ENCODE data around the gene KIF26A.

The KIF26A gene

DNA sequence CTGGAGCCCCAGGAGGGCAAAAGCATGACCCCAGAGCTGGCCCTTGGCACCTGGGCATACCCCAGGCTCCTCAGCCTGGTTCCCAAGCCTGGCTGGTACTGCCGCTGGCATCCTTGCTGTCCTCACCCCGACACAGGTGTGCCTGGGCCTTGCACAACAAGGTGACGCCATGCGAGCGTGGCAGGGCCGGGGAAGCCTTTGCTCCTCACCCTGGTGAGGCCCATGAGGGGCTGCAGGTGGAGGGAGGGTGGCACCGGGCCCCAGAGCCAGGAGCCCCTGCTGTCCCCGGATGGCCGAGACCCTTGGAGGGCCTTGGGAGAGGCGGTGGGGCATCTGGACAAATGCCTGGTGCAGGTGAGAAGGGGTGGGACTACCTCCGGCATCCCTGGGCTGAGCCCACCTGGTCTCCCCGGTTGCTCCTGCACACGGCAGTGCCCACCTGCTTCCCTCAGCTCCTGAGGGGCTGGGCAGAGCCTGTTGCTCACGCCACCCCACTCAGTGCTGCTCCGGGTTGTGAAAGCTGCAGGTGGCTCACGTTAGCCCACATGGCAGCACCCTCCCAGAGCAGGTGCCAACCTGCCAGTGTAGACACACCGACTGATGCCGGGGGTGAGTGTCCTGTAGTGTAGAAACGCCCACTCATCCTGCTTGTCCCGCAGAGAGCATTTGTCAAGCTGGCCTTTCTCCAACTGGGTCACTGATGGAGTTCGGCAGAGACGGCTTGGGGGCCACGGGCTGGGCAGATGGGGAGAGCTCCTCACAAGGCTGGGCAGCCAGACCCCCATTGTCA lies 24.6 kb upstream of the KIF26A start:
- DNase-seq (ENCODE audit: low spot score): no peak

DNA sequence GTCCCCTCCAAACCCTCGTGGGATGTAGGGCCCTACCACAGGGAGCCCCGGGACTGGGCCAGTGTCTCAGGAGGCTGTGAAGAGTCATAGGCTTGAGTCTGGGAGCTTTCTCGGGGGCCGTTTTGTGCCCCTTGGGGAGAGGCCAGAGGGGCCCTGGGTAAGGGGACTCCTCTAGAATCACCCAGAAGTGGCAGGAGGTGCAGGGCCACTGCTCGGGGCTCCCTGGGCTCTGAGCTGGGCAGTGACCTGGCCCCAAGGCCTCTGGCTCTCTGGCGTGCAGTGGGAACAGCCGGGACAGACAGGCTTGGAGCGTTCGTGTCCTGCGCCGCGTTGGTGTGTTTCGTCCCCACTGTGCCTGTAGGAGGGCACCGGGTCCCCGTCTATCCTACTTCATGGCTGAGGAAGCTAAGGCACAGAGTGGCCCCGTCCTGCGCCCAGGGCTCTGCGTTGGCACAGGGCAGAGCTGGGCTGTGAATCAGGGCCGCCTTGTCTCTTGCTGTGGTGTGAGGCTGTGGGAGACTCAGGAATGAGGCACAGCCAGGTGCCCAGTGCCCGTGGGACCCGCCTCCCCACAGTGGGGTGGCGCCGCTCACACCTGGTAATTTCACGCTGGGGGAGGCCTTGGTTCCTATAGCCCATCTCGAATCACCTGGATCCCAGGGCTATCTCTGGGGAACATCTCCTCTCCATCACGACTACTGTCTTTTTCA lies 23.8 kb upstream of the KIF26A start:
- no peak for DNase-seq (ENCODE audit: low spot score)

DNA sequence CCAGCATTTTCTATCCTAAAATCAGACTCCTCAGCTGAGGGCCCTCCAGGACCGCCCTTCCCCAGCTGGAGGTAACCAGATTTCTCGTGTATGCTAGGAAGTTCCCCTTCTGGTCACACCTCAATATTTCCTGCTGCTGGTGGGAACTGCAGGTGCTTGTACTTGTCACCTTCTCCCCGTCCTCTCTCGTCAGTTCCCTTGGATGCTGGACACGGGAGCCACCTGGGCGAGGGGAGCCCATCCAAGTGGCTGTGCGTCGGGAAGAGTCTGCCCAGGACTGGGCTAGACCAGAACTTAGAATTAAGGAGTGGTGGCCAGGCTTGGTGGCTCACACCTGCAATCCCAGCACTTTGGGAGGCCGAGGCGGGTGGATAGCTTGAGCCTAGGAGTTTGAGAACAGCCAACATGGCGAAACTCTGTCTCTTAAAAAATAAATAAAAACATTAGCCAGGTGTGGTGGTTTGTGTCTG lies 23.2 kb upstream of the KIF26A start:
- no peak for DNase-seq (ENCODE audit: low spot score)

DNA sequence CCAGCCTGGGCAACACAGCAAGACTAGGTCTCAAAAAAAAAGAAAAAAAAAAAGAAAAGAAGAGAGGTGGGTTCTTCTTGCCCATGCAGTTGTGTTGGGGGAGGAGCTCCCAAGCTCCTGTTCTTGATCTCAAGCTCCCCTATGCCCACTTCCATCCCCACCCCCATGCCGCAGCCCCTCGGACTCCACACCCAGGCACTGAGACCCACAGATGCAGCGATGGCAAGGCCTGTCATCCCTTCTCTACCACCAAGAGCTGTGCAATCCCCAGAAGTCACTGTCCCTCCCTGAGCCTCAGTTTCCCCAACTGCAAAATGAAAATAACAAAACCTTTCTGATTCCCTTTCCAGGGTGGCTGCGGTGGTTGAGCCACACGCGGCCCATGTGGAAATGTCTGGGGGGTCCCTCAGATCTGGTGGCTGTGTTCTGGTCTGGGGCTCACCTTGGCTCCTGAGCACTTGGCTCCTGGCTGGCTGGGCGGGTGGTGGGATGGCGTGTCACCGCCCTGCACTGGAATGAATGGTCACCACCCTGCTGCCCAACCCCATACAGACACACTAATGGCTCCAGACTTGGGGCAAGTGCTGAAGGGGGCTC lies 22.6 kb upstream of the KIF26A start:
- DNase-seq (ENCODE audit: low spot score): no peak

DNA sequence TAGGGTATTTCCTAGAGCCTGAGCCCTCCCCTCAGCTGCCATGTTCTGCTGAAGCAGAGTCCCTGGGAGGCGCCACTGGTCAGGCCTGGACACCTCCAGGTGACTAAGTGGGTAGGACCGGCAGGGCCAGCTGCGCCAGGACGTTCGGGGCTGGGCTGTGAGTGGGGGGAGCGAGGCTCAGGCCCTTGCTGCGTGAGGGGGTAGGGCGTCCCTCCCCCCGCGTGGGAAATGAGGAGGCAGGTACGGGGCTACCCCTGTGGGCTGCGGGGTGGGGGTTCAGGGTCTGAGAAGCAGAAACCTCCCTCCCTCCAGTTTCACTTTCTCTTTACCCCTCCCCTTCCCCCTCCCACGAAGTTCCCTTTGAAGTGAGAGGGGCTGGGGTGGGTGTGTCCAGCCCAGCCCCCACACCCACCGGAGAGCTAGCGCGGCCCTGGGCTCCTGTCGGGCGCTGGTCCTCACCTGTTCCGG lies 22.1 kb upstream of the KIF26A start:
- no peak for DNase-seq (ENCODE audit: low spot score)

DNA sequence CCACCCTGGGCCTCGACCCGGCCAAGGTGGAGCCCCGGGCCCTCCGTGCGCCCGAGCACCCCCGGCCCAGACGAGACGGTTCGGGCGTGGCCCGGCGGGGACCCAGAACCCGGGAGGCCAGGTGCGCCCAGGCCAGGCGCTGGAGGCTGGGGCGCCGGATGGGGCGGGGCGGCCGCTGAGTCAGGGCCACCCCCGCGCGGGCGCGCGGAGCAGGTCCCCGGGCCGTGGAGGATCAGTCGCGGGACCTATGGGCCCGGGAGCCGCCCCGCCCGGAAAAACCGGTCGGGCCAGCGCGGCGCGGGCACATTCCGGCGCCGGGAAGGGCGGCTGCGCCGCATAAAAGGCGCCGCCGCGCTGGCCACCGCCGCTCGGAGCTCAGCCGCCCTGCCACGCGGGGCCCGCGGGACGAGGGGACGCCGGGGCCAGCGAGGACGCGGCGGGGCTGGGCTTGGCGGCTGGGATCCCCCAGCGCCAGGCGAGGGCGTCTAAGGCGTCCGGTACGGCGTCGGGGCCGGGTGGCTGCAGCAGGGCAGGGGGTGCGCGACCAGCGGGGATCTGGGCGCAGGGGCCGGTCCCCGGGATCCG lies 21.5 kb upstream of the KIF26A start:
- no peak for DNase-seq (ENCODE audit: low spot score)

DNA sequence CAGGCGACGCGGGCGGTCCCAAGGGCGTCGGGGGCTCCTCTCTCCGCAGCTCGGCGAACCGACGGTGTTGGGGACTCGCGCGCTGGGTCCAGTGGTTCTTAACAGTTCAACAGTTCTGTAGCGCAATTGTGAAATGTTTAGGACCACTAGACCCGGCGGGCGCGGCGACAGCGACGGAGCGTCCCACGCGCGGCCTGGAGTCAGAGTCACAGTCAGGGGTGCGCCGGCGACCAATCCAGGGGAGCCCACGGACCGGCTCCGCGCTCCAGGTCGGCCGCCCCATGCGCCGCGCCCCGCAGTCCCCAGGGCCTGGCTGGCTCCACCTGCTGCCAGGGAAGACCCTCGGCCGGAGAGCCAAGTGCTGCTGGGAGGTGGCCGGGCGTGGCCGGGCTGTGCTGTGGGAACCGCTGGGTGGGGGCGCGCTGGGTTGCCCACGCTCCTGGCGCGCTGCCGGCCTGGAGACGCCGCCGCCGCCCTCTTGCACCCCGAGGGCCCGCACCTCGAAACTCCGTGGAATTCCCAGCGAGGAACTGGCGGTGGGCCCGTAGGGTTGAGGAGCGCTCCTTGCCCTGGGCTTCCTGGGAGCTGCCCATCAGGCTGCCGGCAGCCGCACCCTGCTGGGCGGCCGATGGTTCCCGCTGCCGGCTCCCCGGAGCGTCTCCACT lies 20.9 kb upstream of the KIF26A start:
- no peak for DNase-seq (ENCODE audit: low spot score)

DNA sequence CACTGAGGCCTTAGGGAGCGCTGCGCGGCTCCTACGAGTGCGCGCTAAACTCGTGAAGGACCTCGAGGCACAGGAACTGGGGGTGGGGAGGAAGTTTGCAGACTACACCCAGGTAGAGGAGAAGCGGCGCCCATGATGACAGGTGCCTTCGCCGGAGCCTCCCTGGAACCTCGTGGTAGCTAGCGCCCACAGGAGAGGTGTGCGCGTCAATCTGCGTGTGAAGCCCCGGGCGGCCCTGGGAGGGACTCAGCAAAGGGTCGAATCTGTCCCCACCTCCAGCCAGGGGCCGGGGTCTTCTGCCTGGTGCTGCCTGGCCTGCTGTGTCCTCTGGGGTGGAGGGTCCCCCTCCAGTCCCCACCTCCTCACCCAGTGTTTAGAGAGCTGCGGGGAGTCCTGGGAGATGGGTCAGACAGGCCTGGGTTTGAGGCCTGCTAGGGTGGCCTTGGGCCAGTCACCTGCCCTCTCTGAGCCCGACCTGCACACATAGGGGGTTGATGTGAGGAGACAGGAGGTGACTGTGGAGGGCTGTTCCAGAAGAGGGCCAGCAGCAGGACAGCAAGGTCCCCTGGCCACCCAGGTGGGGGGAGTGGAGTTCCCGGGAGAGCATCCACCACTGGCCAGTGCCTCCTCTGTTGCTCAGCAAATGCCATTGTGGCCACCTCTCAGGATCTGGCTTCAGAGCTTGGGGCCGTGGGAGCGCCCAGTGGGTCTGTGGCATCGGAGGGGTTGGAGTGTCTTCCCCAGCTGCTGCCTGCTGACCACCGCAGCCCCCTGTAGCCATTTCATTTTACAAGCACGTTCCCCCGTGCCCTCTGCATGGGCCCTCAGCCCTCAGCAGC lies 20.2 kb upstream of the KIF26A start:
- DNase-seq (ENCODE audit: low spot score): no peak

DNA sequence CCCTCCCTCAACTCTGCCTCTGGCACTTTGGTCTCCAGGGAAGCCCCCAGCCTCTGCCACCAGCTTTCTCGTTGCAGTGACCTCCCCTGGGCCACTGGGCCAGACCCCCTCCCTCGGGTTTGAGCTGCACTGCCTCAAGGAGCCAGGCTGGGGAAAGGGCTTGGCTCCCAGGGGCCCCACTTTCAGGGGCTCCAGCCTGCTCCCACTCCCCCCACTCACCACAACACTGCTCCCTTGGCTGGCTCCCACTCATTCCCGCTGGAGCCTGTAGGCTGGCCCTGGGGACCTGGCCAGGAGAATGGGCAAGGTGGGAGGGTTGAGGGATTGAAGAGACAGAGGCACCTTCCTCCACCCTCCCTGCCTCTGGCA lies 19.3 kb upstream of the KIF26A start:
- DNase-seq (ENCODE audit: low spot score): no peak

DNA sequence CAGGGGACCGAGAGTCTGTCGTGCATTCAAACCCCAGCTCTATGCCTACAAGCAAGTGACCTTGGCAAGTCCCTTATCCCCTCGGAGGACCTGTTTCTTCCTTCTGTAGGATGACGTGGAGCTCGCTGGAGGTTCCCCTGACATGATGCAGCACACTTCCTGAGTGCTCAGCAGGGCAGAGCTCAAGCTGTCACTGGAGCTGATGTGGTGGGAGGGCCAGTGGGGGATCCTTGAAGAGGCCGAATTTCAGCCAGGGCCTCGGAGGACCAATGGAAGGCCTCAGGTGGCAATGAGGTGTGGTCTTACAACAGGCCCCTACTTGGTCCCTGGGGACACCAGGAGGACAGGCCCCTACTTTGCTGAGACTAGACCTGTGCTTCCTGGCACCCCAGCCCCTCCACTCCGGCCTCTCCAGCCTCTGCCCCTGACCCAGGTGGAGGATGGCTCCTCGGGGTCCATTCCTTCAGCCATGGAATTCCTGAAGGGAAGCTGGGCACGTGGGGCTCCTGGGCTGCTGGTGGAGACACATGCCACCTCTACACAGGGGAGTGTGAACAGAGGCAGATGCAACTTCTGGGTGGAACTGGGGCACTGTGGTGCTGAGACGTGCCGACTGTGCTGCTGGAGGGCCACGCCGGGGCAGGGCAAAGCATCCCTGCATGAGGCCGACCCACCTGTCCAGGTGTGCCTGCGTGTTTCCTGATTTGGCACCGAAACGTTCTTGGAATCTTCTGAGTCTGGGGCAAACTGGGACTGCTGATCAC lies 18.7 kb upstream of the KIF26A start:
- no peak for DNase-seq (ENCODE audit: low spot score)

DNA sequence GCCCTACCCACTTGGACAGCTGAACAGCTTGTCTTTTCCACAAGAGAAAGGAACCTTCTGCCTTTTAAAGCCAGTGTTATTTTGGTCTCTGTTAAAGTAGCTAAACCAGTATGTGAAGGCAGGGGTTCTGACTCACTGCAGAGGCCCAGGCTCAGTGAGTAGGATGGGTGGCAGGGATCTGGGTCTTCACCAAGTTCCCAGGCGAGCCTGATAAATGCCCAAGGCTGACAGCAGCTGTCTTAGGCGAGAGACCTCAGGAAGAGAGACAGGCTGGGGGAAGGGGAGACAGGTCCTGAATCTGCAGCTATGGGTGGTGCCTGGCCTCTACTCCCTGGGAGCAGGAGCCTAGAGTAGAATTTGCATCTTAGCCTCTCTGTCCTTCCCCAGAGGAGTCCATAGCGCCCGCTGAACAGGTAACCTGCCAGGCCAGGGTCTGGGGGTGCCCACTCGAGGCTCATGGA lies 18.1 kb upstream of the KIF26A start:
- no peak for DNase-seq (ENCODE audit: low spot score)

DNA sequence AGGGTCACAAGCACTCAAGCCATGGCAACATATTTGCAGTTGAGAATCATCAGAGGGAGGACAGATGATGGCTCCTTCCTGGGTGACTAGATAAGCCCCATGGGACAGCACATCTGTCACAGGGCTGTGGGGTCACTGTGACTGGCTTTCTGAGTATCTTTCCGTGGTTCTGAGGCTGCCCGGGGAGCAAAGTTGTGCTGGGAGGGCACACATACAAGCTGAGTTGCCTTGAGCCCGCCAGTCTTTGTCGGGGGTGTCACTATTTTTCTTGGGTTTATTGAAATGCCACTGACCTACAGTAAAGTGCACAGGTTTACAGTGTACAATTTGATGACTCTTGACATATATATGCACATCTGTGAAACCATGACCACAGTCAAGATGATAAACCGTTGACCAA lies 17.2 kb upstream of the KIF26A start:
- DNase-seq (ENCODE audit: low spot score): no peak

DNA sequence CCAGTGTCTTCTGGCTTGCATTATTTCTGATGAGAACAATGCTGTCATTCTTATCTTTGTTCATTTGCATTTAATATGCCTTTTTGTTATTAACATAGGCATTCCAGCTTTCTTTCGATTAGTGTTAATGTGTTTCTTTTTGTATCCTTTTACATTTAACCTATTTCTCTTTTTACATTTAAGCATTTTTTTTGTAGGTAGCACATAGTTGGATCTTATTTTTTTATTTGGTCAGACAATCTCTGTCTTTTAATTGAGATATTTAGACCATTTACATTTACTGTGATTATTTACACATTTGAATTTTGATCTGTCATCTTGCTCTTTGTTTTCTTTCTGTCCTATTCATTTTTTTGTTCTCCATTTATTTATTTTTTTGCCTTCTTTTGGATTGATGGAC lies 14.5 kb upstream of the KIF26A start:
- DNase-seq (ENCODE audit: low spot score): no peak

DNA sequence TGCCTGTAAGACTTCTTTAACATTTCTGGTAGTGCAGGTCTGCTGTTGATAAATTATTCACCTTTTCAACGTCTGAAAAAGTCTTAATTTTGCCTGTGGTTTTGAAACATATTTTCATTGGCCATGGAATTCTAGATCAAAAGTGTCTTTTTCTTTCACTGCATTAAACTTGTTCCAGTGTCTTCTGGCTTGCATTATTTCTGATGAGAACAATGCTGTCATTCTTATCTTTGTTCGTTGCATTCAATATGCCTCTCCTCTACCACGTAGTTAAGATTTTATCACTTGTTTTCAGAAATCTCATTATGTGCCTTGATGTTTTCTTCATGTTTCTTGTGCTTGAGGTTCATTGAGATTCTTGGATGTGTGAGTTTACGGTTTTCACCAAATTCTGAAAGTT lies 13.4 kb upstream of the KIF26A start:
- no peak for DNase-seq (ENCODE audit: low spot score)

DNA sequence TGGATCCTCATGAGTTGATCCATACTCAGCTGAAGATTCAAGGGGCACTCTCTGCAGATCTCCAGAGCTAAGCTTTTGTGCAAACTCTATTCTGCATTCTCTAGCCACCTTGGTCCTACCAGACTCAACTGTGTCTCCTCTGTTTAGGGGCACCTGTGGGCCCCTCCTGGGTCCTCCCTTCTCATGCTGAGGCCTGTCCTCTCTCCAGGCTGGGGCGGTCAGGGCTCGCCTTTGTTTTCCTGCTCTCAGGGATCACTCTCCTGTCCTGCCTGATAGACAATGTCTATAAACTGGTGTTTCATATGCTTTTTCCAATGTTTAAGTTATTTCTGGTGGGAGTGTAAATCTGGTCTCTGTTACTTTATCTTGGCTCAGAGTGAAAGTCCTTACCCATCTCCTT lies 11.6 kb upstream of the KIF26A start:
- DNase-seq (ENCODE audit: low spot score): no peak

DNA sequence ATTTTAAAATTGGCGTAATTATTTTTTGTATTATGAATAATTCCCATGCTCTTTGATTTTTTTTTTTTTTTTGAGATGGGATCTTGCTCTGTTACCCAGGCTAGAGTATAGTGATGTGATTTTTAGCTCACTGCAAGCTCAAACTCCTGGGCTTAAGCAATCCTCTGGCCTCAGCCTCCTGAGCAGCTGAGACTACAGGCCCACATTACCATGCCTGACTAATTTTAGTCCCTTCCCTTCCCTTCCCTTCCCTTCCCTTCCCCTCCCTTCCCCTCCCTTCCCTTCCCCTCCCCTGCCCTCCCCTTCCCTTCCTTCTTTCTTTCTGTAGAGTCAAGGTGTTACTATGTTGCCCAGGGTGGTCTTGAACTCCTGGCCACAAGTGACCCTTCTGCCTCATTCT lies 9.4 kb upstream of the KIF26A start:
- no peak for DNase-seq (ENCODE audit: low spot score)

DNA sequence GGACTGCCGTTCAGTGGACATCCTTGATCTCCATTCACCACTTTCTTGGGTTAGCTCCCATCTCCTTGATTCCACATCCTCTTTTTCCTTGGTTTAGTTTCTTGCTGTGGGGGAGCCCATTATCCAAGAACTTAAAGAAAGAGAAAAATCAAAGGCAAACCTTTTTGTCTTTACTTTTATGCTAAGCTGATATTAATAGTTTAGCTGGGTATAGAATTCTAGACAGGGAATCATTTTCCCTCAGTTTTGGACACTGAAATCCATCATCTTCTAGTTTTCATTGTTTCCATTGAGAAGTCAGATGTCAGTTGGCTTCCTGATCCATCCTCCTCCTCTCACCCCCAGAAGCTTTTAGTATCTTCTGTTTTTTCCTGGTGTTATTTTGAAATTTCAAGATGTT lies 8.8 kb upstream of the KIF26A start:
- no peak for DNase-seq (ENCODE audit: low spot score)

DNA sequence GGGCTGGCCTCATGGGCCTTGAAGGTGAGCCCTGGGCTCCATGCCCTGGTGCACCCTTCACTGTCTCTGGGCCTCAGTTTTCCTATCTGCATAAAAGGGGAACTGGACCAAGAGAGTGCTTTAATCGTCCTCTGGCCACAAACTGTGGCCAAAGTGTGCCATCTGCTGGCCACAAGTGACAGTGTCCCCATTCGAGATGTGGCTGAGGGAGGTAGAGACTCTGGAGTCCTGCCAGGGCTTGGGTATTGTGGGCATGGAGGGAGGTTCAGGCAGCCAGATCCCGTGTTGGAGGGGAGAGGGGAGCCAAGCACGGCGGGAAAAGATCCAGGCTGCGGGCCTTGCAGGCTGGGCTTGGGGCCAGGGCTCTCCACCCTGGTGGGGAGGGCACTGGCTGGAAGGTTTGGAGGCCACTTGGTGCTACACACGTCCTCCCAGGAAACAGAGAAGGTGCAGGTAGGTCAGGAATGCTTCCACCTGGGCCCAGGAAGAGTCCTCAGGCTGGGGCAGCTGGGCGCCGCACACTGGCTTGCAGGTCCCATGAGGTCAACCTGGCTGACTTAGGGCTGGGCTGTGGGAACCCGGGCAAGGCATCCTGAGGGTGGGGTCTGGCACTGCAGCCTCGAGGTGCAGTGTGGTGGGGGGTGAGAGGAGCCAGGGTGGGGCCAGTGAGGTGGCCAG lies 7.3 kb upstream of the KIF26A start:
- DNase-seq (ENCODE audit: low spot score): peak; percentile 68

DNA sequence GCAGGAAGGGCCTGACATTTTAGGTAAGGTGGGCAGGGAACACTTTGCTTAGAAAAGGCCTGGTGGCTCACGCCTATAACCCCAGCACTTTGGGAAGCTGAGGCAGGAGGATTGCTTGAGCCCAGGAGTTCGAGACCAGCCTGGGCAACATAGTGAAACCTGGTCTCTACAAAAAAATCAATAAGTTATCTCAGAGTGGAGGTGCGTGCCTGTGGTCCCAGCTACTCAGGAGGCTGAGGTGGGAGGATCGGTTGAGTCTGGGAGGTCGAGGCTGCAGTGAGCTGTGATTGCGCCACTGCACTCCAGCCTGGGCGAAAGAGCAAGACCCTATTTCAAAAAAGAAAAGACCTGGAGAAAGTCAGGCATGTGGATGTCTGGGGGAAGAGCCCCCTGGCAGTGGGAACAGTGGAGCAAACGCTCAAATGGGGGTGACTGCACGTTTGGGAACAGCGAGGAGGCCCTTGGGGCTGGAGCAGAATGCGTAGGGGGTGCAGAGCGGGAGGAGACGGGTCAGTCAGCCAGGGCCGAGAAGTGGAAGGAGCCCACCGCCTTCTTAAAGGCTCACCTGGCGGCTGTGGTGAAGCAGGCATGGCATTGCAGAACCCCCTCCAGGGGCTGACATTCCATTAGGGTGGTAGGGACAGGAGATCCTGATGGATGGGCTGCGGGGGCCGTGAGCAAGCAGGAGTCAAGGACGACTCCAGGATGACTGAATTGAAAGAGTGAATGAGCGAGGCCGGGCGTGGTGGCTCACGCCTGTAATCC lies 6.2 kb upstream of the KIF26A start:
- DNase-seq (ENCODE audit: low spot score): no peak
